Measurements from ENCODE around the gene DOK6.

DNA sequence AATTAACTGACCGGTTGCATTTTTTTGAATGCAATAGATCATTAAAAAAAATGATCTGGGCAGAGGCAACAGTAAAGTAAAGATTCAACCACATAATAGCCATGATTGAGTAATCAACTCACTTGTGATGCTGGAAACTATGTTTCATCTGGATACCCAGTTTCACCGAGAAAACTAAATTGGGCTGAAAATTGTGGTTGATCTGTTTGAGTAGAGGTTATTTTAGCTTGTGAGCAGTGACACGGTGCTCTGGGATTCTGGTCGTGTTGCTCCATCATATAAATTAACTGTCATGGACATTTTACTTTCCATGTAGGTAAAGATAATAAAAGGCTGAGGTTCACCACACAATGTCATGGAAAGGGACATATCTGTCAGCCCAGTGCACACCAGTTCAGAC, 488.3 kb downstream of the DOK6 start:
- TF ChIP-seq ZNF121 (CRISPR knock-in tag; IDR thresholded peaks at IDR 0.05), result no peak
- TF ChIP-seq, protein P1, sequence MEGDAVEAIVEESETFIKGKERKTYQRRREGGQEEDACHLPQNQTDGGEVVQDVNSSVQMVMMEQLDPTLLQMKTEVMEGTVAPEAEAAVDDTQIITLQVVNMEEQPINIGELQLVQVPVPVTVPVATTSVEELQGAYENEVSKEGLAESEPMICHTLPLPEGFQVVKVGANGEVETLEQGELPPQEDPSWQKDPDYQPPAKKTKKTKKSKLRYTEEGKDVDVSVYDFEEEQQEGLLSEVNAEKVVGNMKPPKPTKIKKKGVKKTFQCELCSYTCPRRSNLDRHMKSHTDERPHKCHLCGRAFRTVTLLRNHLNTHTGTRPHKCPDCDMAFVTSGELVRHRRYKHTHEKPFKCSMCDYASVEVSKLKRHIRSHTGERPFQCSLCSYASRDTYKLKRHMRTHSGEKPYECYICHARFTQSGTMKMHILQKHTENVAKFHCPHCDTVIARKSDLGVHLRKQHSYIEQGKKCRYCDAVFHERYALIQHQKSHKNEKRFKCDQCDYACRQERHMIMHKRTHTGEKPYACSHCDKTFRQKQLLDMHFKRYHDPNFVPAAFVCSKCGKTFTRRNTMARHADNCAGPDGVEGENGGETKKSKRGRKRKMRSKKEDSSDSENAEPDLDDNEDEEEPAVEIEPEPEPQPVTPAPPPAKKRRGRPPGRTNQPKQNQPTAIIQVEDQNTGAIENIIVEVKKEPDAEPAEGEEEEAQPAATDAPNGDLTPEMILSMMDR (IDR thresholded peaks at IDR 0.05), result no peak

All from WTC11 (cell line).